SK-N-SH (cell line): Measurements from ENCODE around the gene EIPR1. TPM values are rescaled to one million over a fixed set of nuclear protein-coding genes. Genes with fewer than 3 reads are reported as not detected.

Source experiments
- CTCF ChIA-PET: fragments of 300-600, 350-600 bp; formaldehyde crosslinking; extraction: SDS; loops from one replicate; lab custom pipeline; 2021; lab: Yijun Ruan, JAX
- POLR2A ChIA-PET: fragments of 350-600 bp; sonication (Branson Sonifier 250); formaldehyde crosslinking; extraction: SDS; loops from one replicate; lab custom pipeline; 2020; ENCODE audit warnings: antibody characterized with exemption, inconsistent platforms; lab: Yijun Ruan, JAX
- DNase-seq: peaks from one replicate; pipeline ENCODE4 v3.0.0; 2012
- H2AFZ ChIP-seq: fragments of 200-600 bp; sonication (generic); 2 replicates; pipeline ENCODE4 v1.8.1; 2016; ENCODE audit warnings: antibody characterized with exemption, mild to moderate bottlenecking, low read depth
- H3F3A ChIP-seq: fragments of 200-600 bp; sonication (generic); replicated peaks from 2 replicates; pipeline ENCODE3; 2016; ENCODE audit warnings: antibody characterized with exemption, mild to moderate bottlenecking; ENCODE audit not compliant: insufficient read depth
- H3K27ac ChIP-seq, 2 experiments: fragments of 200-500 bp in 1 of 2; fragments of 200-600 bp in 1 of 2; sonication (Bioruptor generic) in 1 of 2; sonication (generic), shearing (Covaris generic) in 1 of 2; 2 replicates each; pipeline versions ENCODE4 v1.5.1 to v1.6.1; 2014 to 2016; ENCODE audit warnings: low read depth in 2 of 2, inconsistent platforms in 1 of 2, low read length in 1 of 2, mild to moderate bottlenecking in 1 of 2, mixed read lengths in 1 of 2
- H3K27me3 ChIP-seq: fragments of 200-600 bp; sonication (generic), shearing (Covaris generic); 2 replicates; pipeline ENCODE4 v1.6.1; 2016; ENCODE audit warnings: mixed run types; ENCODE audit not compliant: insufficient read depth
- H3K36me3 ChIP-seq, 2 experiments: fragments of 200-500 bp in 1 of 2; fragments of 200-600 bp in 1 of 2; sonication (Bioruptor generic) in 1 of 2; sonication (generic) in 1 of 2; replicated peaks in 1 of 2; 2 replicates each; pipeline versions ENCODE3 to v1.5.1; 2014 to 2016; ENCODE audit warnings: low read length in 1 of 2, mild to moderate bottlenecking in 1 of 2; ENCODE audit not compliant: insufficient read depth in 2 of 2, control insufficient read depth in 1 of 2
- H3K4me1 ChIP-seq, 2 experiments: fragments of 200-500 bp in 1 of 2; fragments of 200-600 bp in 1 of 2; sonication (Bioruptor generic) in 1 of 2; sonication (generic), shearing (Covaris generic) in 1 of 2; 2 replicates each; pipeline versions ENCODE4 v1.5.1 to v1.6.1; 2014 to 2016; ENCODE audit warnings: low read depth in 1 of 2, low read length in 1 of 2, mixed run types in 1 of 2; ENCODE audit not compliant: insufficient read depth in 2 of 2, control insufficient read depth in 1 of 2
- H3K4me2 ChIP-seq: fragments of 200-600 bp; sonication (generic), shearing (Covaris generic); 2 replicates; pipeline ENCODE4 v1.6.1; 2017; ENCODE audit warnings: mixed run types
- H3K4me3 ChIP-seq, 2 experiments: fragments of 200-500 bp in 1 of 2; fragments of 200-600 bp in 1 of 2; sonication (Bioruptor generic) in 1 of 2; sonication (generic), shearing (Covaris generic) in 1 of 2; 2 replicates each; pipeline versions ENCODE4 v1.5.1 to v1.8.1; 2014 to 2016; ENCODE audit warnings: low read depth in 2 of 2, inconsistent platforms in 1 of 2, low read length in 1 of 2, mild to moderate bottlenecking in 1 of 2, mixed read lengths in 1 of 2, moderate library complexity in 1 of 2
- H3K79me2 ChIP-seq: fragments of 200-600 bp; sonication (generic); 2 replicates; pipeline ENCODE4 v1.8.1; 2017; ENCODE audit warnings: mild to moderate bottlenecking; ENCODE audit not compliant: insufficient read depth
- H3K9ac ChIP-seq: fragments of 200-600 bp; sonication (generic); 2 replicates; pipeline ENCODE4 v1.6.1; 2017; ENCODE audit warnings: mixed run types
- H3K9me2 ChIP-seq: fragments of 200-600 bp; sonication (generic); 2 replicates; pipeline ENCODE4 v1.6.1; 2017; ENCODE audit warnings: mixed run types
- H3K9me3 ChIP-seq: fragments of 200-600 bp; sonication (generic); 2 replicates; pipeline ENCODE4 v1.6.1; 2017; ENCODE audit warnings: mixed run types, mild to moderate bottlenecking, moderate library complexity
- H4K20me1 ChIP-seq: fragments of 200-600 bp; sonication (generic); 2 replicates; pipeline ENCODE4 v1.6.1; 2017; ENCODE audit warnings: mild to moderate bottlenecking, mixed run types; ENCODE audit not compliant: insufficient read depth
- CHD2 ChIP-seq: fragments of 150-350 bp; IDR thresholded peaks from 2 replicates; pipeline ENCODE4 v1.6.1; 2018; ENCODE audit warnings: low read length; ENCODE audit not compliant: partially characterized antibody
- EP300 ChIP-seq, 2 experiments: IDR thresholded peaks; 2 replicates each; pipeline versions ENCODE4 v1.4.0 to v1.6.1; 2012; ENCODE audit warnings: borderline replicate concordance in 1 of 2, low read depth in 1 of 2, low read length in 1 of 2
- EZH2phosphoT487 ChIP-seq: fragments of 200-600 bp; sonication (generic); IDR thresholded peaks from 2 replicates; pipeline ENCODE4 v1.6.1; 2017; ENCODE audit warnings: low read depth, mixed run types, mild to moderate bottlenecking, antibody characterized with exemption, moderate library complexity, borderline replicate concordance
- FOSL2 ChIP-seq: IDR thresholded peaks from 2 replicates; pipeline ENCODE4 v1.4.0; 2012; ENCODE audit warnings: low read depth, mild to moderate bottlenecking, moderate library complexity, borderline replicate concordance
- FOXJ3 ChIP-seq: sonication (generic); formaldehyde crosslinking; IDR thresholded peaks from 2 replicates; pipeline ENCODE4 v1.5.1; 2020; ENCODE audit warnings: mild to moderate bottlenecking, missing genetic modification reagents
- GABPA ChIP-seq: IDR thresholded peaks from 2 replicates; pipeline ENCODE4 v1.4.0; 2012; ENCODE audit warnings: low read depth, mild to moderate bottlenecking
- JUND ChIP-seq: IDR thresholded peaks from 2 replicates; pipeline ENCODE4 v1.4.0; 2012
- MXI1 ChIP-seq: IDR thresholded peaks from 2 replicates; pipeline ENCODE4 v1.6.1; 2012; ENCODE audit warnings: mild to moderate bottlenecking, low read depth, low read length, improper control_type of control experiment
- NRF1 ChIP-seq: IDR thresholded peaks from 2 replicates; pipeline ENCODE4 v1.6.1; 2012; ENCODE audit warnings: low read depth, mild to moderate bottlenecking, low read length
- RCOR1 ChIP-seq: fragments of 150-350 bp; IDR thresholded peaks from 2 replicates; pipeline ENCODE4 v1.6.1; 2017; ENCODE audit warnings: antibody characterized with exemption, low read length
- SMC3 ChIP-seq: IDR thresholded peaks from 2 replicates; pipeline ENCODE4 v1.6.1; 2012; ENCODE audit warnings: low read depth, low read length, improper control_type of control experiment
- TCF12 ChIP-seq: IDR thresholded peaks from 2 replicates; pipeline ENCODE4 v1.4.0; 2012
- TEAD4 ChIP-seq: IDR thresholded peaks from 2 replicates; pipeline ENCODE4 v1.4.0; 2012; ENCODE audit warnings: mild to moderate bottlenecking, borderline replicate concordance; ENCODE audit not compliant: insufficient read depth
- WGBS: methylation state at CpG from one replicate; pipeline ENCODE4 v1.1.6; 2017; ENCODE audit warnings: low lambda C conversion rate; 5-methylcytosine and 5-hydroxymethylcytosine counted together
- polyA plus RNA-seq, 3 experiments: library from polyadenylated mRNA; depleted of rRNA; stranded (reverse); fragments of >200 nt; gene quantifications; 2 replicates each; pipeline ENCODE4 v1.2.3, GENCODE V29; 2012
- TF ChIP-seq, protein P1 (sequence below): IDR thresholded peaks from 2 replicates; pipeline ENCODE4 v1.4.0; 2012; ENCODE audit warnings: low read depth
- TF ChIP-seq, protein P2 (sequence below): fragments of 200-600 bp; sonication (generic); IDR thresholded peaks from 2 replicates; pipeline ENCODE4 v1.6.1; 2017; ENCODE audit warnings: antibody characterized with exemption, mild to moderate bottlenecking, moderate library complexity
- TF ChIP-seq, protein P3 (sequence below): IDR thresholded peaks from 2 replicates; pipeline ENCODE4 v1.4.0; 2012; ENCODE audit warnings: low read depth, borderline replicate concordance
- TF ChIP-seq, protein P4 (sequence below): IDR thresholded peaks from 2 replicates; pipeline ENCODE4 v1.6.1; 2012; ENCODE audit warnings: mild to moderate bottlenecking, low read depth, low read length, moderate library complexity
- TF ChIP-seq, protein P5 (sequence below): fragments of 150-350 bp; IDR thresholded peaks from 2 replicates; pipeline ENCODE4 v1.6.1; 2016; ENCODE audit warnings: mild to moderate bottlenecking, low read depth, low read length

The EIPR1 gene
- polyA plus RNA-seq, 1 of the 3 experiments (the other 2 are of a cell fraction): 85.9 TPM

DNA sequence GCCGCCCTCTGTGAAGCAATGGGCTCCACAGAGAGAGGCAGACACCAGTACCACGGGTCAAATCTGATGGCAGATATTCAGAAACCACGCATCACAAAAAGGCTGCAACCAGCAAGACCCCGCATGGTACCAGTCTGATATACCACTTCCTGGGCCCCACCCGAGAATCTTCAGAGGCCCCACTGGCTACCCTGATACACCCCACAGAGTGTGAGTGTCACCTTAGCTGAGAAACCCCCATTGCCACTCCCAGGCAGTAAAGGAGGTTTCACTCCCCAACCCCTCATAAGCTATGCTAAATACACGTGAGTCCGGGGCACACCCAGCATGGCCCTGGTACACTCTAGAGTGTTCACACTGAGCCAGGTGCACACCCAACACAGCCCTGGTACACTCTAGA, 160.0 kb downstream of the EIPR1 start:
- Histone ChIP-seq H3K9ac (no peak overlapping the region), H3K4me3 (no peak overlapping the region), H3K79me2 (peaks cover 20% of the 10 kb centered on the region), H3K9me2 (no peaks in the 10 kb centered on the region), H3K36me3 (peaks cover 4 to 10% of the 10 kb centered on the region in 2 experiments), H3K27ac (no peak overlapping the region), H4K20me1 (peaks cover 5% of the 10 kb centered on the region; the same call in 1 of the 2 replicates), H3K4me2 (no peak overlapping the region), H3K9me3 (no peaks in the 10 kb centered on the region), H3K27me3 (no peaks in the 10 kb centered on the region), H2AFZ (no peak overlapping the region), H3K4me1 (no peaks in the 10 kb centered on the region), H3F3A (peaks cover 18% of the 10 kb centered on the region)
- no peak for DNase-seq
- ChIA-PET POLR2A (no interaction called here), CTCF (no interaction called here)
- no peak for TF ChIP-seq GABPA
- no peak for TF ChIP-seq TEAD4
- no peak for TF ChIP-seq TCF12
- TF ChIP-seq, protein P1, sequence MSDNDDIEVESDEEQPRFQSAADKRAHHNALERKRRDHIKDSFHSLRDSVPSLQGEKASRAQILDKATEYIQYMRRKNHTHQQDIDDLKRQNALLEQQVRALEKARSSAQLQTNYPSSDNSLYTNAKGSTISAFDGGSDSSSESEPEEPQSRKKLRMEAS: no peak
- TF ChIP-seq EZH2phosphoT487: no peak
- TF ChIP-seq RCOR1: no peak
- no peak for TF ChIP-seq CHD2
- no peak for TF ChIP-seq EP300 (IDR thresholded peaks at IDR 0.05; ENCODE audit: borderline replicate concordance in 1 of 2, low read depth in 1 of 2, low read length in 1 of 2)
- TF ChIP-seq NRF1: no peak
- no peak for TF ChIP-seq FOXJ3
- no peak for TF ChIP-seq FOSL2
- TF ChIP-seq, protein P2, sequence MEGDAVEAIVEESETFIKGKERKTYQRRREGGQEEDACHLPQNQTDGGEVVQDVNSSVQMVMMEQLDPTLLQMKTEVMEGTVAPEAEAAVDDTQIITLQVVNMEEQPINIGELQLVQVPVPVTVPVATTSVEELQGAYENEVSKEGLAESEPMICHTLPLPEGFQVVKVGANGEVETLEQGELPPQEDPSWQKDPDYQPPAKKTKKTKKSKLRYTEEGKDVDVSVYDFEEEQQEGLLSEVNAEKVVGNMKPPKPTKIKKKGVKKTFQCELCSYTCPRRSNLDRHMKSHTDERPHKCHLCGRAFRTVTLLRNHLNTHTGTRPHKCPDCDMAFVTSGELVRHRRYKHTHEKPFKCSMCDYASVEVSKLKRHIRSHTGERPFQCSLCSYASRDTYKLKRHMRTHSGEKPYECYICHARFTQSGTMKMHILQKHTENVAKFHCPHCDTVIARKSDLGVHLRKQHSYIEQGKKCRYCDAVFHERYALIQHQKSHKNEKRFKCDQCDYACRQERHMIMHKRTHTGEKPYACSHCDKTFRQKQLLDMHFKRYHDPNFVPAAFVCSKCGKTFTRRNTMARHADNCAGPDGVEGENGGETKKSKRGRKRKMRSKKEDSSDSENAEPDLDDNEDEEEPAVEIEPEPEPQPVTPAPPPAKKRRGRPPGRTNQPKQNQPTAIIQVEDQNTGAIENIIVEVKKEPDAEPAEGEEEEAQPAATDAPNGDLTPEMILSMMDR: no peak
- TF ChIP-seq JUND: no peak
- no peak for TF ChIP-seq MXI1
- TF ChIP-seq, protein P3, sequence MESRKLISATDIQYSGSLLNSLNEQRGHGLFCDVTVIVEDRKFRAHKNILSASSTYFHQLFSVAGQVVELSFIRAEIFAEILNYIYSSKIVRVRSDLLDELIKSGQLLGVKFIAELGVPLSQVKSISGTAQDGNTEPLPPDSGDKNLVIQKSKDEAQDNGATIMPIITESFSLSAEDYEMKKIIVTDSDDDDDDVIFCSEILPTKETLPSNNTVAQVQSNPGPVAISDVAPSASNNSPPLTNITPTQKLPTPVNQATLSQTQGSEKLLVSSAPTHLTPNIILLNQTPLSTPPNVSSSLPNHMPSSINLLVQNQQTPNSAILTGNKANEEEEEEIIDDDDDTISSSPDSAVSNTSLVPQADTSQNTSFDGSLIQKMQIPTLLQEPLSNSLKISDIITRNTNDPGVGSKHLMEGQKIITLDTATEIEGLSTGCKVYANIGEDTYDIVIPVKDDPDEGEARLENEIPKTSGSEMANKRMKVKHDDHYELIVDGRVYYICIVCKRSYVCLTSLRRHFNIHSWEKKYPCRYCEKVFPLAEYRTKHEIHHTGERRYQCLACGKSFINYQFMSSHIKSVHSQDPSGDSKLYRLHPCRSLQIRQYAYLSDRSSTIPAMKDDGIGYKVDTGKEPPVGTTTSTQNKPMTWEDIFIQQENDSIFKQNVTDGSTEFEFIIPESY: no peak
- TF ChIP-seq, protein P4, sequence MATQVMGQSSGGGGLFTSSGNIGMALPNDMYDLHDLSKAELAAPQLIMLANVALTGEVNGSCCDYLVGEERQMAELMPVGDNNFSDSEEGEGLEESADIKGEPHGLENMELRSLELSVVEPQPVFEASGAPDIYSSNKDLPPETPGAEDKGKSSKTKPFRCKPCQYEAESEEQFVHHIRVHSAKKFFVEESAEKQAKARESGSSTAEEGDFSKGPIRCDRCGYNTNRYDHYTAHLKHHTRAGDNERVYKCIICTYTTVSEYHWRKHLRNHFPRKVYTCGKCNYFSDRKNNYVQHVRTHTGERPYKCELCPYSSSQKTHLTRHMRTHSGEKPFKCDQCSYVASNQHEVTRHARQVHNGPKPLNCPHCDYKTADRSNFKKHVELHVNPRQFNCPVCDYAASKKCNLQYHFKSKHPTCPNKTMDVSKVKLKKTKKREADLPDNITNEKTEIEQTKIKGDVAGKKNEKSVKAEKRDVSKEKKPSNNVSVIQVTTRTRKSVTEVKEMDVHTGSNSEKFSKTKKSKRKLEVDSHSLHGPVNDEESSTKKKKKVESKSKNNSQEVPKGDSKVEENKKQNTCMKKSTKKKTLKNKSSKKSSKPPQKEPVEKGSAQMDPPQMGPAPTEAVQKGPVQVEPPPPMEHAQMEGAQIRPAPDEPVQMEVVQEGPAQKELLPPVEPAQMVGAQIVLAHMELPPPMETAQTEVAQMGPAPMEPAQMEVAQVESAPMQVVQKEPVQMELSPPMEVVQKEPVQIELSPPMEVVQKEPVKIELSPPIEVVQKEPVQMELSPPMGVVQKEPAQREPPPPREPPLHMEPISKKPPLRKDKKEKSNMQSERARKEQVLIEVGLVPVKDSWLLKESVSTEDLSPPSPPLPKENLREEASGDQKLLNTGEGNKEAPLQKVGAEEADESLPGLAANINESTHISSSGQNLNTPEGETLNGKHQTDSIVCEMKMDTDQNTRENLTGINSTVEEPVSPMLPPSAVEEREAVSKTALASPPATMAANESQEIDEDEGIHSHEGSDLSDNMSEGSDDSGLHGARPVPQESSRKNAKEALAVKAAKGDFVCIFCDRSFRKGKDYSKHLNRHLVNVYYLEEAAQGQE: no peak
- no peak for TF ChIP-seq SMC3
- TF ChIP-seq, protein P5, sequence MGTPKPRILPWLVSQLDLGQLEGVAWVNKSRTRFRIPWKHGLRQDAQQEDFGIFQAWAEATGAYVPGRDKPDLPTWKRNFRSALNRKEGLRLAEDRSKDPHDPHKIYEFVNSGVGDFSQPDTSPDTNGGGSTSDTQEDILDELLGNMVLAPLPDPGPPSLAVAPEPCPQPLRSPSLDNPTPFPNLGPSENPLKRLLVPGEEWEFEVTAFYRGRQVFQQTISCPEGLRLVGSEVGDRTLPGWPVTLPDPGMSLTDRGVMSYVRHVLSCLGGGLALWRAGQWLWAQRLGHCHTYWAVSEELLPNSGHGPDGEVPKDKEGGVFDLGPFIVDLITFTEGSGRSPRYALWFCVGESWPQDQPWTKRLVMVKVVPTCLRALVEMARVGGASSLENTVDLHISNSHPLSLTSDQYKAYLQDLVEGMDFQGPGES: no peak
- 81% methylated on average over 6 of the region's 7 CpGs for WGBS
